Measurements from ENCODE around the gene PAQR9. TPM values are rescaled to one million over a fixed set of nuclear protein-coding genes. Genes with fewer than 3 reads are reported as not detected.

Gene PAQR9
- total RNA-seq, 4 donors from 2014 or later: not detected

GRCh38 chr3:142975316-142975995 is 12.0 kb upstream of the PAQR9 start:
- H3K27me3 ChIP-seq: no peaks in the 10 kb centered on the region
- H3K4me1 ChIP-seq: no peaks in the 10 kb centered on the region
- no peak for TF ChIP-seq POLR2A (IDR thresholded peaks at IDR 0.05)
- TF ChIP-seq CTCF (IDR thresholded peaks at IDR 0.05): no peak
- no peak overlapping the region for H3K4me3 ChIP-seq (replicated peaks in 1 of 3)
- intact Hi-C loops (cut with DNase I): no loop called here
- no peak for DNase-seq
- 88 to 93% methylated on average over 4 of the region's 4 CpGs for WGBS, 2 donors
- H3K27ac ChIP-seq: no peak overlapping the region
- H3K9me3 ChIP-seq: no peaks in the 10 kb centered on the region
- no peaks in the 10 kb centered on the region for H3K36me3 ChIP-seq

DNA sequence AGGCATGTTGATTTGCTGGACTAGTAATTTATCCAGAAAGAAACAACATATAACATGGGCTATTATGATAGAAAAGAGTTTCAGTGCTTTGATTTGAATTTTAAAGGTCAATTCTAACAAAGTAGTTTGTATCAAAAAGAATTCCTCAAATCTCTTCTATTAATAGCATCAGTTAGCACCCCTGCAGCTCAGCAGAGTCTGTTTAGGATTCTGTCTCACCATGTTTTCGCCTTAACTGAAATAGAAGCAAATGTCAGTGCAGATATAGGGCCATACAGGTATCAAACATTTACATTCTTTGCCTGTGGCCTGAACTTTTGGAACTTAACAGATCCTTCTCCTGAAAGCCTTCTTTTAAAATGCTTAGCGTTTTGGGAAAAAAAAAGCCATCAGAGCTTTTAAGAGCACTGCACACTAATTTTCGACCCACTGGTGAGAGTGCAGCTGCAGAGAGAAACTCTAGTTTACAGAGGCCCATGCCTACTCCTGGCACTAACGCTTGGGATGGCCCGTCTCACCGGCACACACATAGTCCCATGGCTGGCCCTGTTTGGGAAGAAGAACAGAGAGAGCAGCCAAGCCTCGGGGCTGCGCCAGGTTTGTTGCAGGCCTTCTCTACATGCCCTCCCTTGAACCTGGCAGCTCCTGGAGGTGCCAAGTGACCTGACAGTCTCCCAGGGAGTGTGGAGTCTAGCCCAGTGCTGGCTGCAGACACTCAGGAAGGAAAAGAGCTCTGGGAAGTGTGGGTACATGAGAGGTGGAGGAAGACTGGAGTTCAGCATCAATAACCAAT is 9.9 kb upstream of the PAQR9 start:
- intact Hi-C loops (cut with DNase I): no loop called here
- Histone ChIP-seq H3K9me3 (no peaks in the 10 kb centered on the region), H3K4me3 (replicated peaks in 1 of 3) (no peak overlapping the region), H3K36me3 (no peaks in the 10 kb centered on the region), H3K4me1 (no peaks in the 10 kb centered on the region), H3K27ac (no peak overlapping the region), H3K27me3 (no peaks in the 10 kb centered on the region)
- no peak for DNase-seq
- no peak for TF ChIP-seq CTCF (IDR thresholded peaks at IDR 0.05)
- TF ChIP-seq POLR2A (IDR thresholded peaks at IDR 0.05): no peak
- 76 to 79% methylated on average over 8 of the region's 8 CpGs for WGBS, 2 donors

DNA sequence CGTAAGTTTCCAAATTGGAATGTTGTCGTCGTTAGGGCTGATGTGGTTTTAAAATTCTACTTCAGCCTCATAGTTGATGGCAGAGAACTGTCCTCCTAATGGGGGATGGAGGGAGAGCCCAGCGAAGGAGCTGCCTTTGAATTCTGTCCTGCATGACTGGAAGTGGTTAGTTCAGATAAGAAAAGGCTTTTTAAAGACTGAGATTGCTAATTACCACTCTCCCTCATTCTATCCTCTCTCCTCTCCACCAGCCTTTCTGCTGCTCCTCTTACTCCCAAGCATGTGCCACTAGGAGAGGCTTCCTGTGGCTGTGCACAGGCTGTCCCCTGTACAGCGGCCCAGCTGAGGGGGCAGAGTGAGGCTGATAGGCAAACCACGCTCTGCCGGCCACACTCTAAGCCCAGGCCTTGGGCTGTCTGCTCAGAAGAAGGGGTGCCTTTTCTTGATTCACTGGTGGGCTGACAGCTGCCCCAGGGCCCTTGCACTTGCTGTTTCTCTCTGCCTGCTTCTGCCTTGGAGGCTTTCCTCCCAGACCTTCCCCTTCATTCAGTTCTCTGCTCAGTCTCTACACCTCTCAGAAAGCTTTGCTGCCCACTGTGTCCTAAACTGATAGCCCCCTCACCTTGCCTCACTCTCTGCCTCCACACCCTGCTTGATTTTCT is 8.7 kb upstream of the PAQR9 start:
- Histone ChIP-seq H3K27me3 (no peaks in the 10 kb centered on the region), H3K36me3 (no peaks in the 10 kb centered on the region), H3K27ac (no peak overlapping the region), H3K4me3 (replicated peaks in 1 of 3) (no peak overlapping the region), H3K9me3 (no peaks in the 10 kb centered on the region), H3K4me1 (no peaks in the 10 kb centered on the region)
- no peak for DNase-seq
- no peak for TF ChIP-seq POLR2A (IDR thresholded peaks at IDR 0.05)
- TF ChIP-seq CTCF (IDR thresholded peaks at IDR 0.05): no peak
- 77 to 78% methylated on average over 7 of the region's 7 CpGs for WGBS, 2 donors
- intact Hi-C loops (cut with DNase I): no loop called here

GRCh38 chr3:142971431-142971830 is 8.0 kb upstream of the PAQR9 start:
- TF ChIP-seq POLR2A (IDR thresholded peaks at IDR 0.05) (no peak), CTCF (IDR thresholded peaks at IDR 0.05) (no peak)
- H3K27me3 ChIP-seq: no peaks in the 10 kb centered on the region
- H3K27ac ChIP-seq: no peak overlapping the region
- no peak for DNase-seq
- no peaks in the 10 kb centered on the region for H3K36me3 ChIP-seq
- no peak overlapping the region for H3K4me3 ChIP-seq (replicated peaks in 1 of 3)
- H3K4me1 ChIP-seq: no peaks in the 10 kb centered on the region
- H3K9me3 ChIP-seq: no peaks in the 10 kb centered on the region
- intact Hi-C loops (cut with DNase I): no loop called here
- WGBS, 2 donors: 74 to 79% methylated on average over 3 of the region's 3 CpGs

Data from thyroid gland (tissue), 4 donors.